HL-60/S4 treated with phorbol 12-myristate 13-acetate at 8.2 ng/mL for 4 days and 3 days (cell line): ENCODE results near the gene IRS2.
"Not testable (repeated sequence)": the region's sequence is repeated elsewhere in the genome, so short reads cannot be mapped to it uniquely, and the experiment has no call there.

Experiments used
- in situ Hi-C: fragments of 300-500 bp; cut with MboI; formaldehyde crosslinking; loops from 2 replicates; pipeline ENCODE4 v1.15.0; 2022; ENCODE audit warnings: low sequenced_read_pairs

The IRS2 gene, protein sequence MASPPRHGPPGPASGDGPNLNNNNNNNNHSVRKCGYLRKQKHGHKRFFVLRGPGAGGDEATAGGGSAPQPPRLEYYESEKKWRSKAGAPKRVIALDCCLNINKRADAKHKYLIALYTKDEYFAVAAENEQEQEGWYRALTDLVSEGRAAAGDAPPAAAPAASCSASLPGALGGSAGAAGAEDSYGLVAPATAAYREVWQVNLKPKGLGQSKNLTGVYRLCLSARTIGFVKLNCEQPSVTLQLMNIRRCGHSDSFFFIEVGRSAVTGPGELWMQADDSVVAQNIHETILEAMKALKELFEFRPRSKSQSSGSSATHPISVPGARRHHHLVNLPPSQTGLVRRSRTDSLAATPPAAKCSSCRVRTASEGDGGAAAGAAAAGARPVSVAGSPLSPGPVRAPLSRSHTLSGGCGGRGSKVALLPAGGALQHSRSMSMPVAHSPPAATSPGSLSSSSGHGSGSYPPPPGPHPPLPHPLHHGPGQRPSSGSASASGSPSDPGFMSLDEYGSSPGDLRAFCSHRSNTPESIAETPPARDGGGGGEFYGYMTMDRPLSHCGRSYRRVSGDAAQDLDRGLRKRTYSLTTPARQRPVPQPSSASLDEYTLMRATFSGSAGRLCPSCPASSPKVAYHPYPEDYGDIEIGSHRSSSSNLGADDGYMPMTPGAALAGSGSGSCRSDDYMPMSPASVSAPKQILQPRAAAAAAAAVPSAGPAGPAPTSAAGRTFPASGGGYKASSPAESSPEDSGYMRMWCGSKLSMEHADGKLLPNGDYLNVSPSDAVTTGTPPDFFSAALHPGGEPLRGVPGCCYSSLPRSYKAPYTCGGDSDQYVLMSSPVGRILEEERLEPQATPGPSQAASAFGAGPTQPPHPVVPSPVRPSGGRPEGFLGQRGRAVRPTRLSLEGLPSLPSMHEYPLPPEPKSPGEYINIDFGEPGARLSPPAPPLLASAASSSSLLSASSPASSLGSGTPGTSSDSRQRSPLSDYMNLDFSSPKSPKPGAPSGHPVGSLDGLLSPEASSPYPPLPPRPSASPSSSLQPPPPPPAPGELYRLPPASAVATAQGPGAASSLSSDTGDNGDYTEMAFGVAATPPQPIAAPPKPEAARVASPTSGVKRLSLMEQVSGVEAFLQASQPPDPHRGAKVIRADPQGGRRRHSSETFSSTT (N-terminal part only)

DNA sequence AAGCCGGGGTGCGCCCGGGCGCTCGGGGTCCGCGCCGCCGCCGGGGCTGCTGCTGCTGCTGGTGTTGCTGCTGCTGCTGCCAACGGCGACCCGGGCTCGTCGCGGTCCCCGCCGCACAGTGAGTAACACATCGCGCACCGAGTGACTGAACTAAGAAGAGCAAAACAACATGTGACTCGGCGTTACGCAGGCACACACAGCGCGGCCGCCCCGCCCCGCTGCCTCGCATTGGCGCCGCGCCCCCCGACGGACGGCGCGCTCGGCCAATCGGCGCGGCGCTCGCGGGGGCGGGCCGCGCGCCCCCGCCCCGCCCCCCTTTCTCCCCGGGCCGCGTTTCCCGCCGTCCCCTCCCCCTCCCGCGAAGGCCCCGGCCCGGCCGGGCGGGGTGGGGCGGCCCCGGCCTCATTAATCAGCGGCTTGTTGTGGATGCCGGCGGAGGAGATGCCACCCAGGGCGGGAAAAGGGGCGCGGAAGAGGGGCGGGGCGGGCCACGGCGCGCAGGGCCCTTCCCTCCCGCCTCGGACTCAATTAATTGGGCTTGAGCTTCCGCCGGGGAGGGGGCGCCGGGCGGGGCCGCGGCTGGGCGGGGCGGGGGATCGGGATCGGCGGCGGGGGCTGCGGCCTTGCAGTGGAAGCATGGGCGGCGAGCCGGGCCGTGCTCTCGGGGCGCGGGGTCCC, at the start of gene IRS2:
IRS2 (minus strand) TSS at position 127 of the 678 bp plus-strand sequence. CDS start 530 bp downstream, outside the sequence.
- in situ Hi-C loops, result loop anchor here (25.0 kb wide), 1 partner anchor 824 kb away; no protein-coding TSS in a partner anchor

- in situ Hi-C loops, result no loop called here
Observed at GRCh38 chr13:109834973-109835720, 48.8 kb upstream of the IRS2 start.

DNA sequence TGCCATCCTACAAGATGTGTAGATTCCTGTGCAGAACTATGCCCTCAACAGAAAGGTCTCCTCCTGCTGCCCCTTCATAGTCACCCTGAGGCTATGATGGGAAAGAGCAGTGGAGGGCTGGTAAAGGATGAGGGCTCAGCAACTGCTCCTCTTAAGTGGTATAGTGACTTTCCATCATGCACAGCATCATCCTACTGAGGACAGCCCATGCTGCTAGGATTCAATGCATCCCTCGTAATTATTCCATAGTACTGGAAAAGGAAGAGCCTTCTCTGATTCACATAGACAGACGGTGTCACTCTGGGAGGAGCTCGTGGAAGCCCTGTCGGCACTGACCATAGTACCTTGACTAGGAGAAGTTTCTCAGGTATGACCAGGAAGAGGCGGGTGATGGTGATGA, 47.6 kb upstream of the IRS2 start:
- in situ Hi-C loops, result no loop called here

DNA sequence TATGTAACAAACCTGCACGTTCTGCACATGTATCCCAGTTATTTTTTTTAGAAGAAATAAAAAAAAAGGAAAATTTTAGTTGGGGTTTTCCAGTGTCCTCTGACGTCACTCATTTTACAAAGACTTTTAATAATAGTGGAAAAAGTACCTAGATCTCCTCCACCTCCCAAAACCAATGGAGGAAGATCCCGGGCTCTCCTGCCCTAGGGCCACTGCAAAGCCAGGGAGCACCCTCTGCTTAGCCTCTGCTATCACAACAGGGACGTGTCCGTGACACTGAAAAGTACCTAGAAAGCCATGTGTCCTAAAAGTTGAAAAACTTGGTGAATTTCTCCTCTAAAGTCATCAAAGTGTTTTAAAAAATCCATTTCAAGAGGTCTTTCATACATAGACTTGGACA, 46.7 kb upstream of the IRS2 start:
- in situ Hi-C loops, result no loop called here

DNA sequence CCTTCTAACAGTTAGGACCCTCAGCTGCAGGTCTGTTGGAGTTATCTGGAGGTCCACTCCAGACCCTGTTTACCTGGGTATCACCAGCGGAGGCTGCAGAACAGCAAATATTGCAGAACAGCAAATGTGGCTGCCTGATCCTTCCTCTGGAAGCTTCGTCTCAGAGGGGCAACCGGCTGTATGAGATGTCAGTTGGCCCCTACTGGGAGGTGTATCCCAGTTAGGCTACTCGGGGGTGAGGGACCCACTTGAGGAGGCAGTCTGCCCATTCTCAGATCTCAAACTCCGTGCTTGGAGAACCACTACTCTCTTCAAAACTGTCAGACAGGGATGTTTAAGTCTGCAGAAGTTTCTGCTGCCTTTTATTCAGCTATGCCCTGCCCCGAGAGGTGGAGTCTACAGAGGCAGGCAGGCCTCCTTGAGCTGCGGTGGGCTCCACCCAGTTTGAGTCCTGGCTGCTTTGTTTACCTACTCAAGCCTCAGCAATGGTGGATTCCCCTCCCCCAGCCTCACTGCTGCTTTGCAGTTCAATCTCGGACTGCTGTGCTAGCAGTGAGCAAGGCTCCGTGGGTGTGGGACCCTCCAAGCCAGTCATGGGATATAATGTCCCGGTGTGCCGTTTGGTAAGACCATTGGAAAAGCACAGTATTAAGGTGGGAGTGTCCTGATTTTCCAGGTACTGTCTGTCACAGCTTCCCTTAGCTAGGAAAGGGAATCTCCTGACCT, 42.4 kb upstream of the IRS2 start:
- in situ Hi-C loops, result not testable (repeated sequence)

DNA sequence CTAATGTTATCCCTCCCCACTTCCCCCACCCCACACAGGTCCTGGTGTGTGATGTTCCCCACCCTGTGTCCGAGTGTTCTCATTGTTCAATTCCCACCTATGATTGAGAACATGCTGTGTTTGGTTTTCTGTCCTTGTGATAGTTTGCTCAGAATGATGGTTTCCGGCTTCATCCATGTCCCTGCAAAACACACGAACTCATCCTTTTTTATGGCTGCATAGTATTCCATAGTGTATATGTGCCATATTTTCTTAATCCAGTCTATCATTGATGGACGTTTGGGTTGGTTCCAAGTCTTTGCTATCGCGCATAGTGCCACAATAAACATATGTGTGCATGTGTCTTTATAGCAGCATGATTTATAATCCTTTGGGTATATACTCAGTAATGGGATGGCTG, 36.8 kb upstream of the IRS2 start:
- in situ Hi-C loops, result not testable (repeated sequence)

DNA sequence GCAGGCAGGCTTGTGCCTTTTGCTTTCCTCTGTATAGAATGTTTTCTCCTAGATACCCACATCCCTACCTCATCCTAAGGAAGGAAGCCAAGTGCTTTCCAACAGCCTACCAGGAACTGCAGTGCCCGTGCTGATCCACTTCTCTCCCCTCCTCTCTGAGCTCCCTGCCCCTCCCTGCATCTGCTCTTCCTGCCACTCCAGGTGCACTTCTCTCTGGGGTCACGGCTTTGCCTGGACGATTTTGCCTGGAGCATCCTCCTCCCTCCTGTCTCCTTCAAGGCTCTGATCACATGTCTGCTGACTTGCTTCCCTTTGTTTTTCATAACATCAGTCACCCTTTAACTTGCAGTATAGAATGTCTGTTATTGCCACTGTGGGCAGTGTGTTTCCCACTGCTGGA, 34.7 kb upstream of the IRS2 start:
- in situ Hi-C loops, result no loop called here

GRCh38 chr13:109819874-109820273, 33.5 kb upstream of the IRS2 start:
- in situ Hi-C loops, result no loop called here

GRCh38 chr13:109818886-109819285, 32.5 kb upstream of the IRS2 start:
- in situ Hi-C loops, result no loop called here

GRCh38 chr13:109817591-109818535, 31.5 kb upstream of the IRS2 start:
- in situ Hi-C loops, result no loop called here

DNA sequence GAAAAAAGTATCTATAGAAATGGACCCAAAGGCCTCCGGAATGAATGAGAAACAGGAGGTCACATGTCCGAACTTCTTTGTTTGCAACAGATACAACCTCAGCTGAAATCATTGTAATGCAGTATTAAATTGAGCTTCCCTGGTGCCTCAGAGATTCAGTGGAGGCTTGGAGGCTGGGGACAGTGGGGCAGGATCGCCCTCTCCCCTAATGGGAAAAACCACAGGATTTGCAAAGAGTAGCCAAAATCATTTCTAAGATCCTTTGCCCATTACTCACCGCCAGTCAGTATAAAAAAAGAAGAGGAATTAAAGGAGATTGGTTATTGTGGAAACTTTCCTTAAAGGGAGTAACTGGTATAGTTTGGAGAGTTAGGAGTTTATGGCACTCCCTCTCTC, 30.4 kb upstream of the IRS2 start:
- in situ Hi-C loops, result no loop called here

- in situ Hi-C loops, result no loop called here
Observed at GRCh38 chr13:109816112-109816807, 29.9 kb upstream of the IRS2 start.

DNA sequence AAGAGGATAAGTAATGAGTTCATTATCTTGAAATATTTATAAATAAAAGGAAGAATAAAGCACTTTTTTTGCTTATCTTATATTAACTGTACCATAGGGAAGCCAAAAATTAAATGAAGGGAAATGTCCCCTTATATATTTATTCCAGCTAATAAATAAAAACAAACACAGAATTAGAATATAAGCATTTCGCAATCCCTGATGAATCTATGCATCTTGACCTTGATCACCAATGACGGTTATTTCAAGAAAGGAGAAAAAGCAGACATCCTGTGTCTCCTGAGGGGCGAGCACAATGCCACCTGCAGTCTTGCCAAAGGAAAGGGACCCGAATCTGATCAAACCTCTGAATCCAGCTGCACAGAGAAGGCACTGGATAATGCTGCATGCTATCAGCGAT, 29.3 kb upstream of the IRS2 start:
- in situ Hi-C loops, result no loop called here

- in situ Hi-C loops, result no loop called here
Observed at GRCh38 chr13:109813663-109814062, 27.3 kb upstream of the IRS2 start.

DNA sequence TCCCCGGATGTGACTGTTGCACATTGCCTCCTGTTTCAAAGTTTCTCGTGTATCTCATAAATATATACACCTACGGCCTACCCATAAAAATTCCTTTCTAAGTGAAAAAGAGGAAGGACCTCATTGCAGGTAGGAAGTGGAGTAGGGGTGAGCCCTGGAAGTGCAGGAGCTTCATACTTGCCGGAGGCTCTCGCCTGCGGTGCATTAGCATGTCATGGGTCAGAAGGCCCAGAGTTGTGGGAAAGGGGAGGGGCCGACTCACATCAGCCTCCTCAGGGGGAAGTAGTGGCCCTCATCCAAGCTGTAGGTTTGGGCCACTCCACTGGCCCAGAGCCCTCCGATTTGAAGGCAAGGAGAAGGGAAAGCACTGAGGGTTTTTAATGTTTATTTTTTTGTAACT, 26.0 kb upstream of the IRS2 start:
- in situ Hi-C loops, result no loop called here

DNA sequence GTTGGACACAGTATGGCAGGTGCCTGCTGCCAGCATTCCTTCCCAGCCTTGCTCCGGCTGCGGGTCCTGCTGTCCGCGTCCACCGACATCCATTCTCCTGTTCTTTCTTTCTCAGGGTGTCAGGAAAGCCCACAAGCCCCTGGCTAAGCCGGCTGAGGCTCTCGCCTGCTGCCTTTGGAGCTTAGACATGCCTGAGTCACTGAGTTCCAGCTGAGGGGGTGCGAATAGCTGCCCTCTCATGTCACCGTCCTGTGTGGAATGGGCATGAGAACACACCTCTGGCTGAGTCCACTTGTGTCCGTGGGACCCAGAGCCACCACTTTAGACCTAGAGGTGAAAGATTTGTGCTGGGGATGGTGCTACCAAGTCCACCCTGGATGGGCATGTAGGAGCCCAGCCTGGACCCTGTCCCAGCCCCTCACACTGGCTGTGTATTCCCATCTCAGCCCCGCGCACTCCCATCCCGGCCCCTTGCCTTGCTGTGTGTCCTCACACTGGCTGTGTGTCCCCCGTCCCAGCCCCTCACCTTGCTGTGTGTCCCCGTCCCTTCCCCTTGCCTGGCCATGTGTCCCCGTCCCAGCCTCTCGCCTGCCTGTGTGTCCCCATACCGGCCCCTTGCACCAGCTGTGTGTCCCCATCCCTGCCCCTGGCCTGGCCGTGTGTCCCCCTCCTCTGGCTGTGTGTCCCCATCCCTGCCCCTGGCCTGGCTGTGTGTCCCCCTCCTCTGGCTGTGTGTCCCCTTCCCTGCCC, 24.6 kb upstream of the IRS2 start:
- in situ Hi-C loops, result no loop called here
